NCI-H524 treated with DMSO at 0.1 percent for 48 hours (cell line): Measurements from ENCODE around the gene KRTAP10-3.

ENCODE experiments used
- DNase-seq: peaks from one replicate; lab custom pipeline; 2025; lab: John Stamatoyannopoulos, UW

The KRTAP10-3 gene

GRCh38 chr21:44527983-44528633 is 30.5 kb downstream of the KRTAP10-3 start:
- DNase-seq: no peak

GRCh38 chr21:44527156-44527982 is 31.2 kb downstream of the KRTAP10-3 start:
- DNase-seq: no peak

DNA sequence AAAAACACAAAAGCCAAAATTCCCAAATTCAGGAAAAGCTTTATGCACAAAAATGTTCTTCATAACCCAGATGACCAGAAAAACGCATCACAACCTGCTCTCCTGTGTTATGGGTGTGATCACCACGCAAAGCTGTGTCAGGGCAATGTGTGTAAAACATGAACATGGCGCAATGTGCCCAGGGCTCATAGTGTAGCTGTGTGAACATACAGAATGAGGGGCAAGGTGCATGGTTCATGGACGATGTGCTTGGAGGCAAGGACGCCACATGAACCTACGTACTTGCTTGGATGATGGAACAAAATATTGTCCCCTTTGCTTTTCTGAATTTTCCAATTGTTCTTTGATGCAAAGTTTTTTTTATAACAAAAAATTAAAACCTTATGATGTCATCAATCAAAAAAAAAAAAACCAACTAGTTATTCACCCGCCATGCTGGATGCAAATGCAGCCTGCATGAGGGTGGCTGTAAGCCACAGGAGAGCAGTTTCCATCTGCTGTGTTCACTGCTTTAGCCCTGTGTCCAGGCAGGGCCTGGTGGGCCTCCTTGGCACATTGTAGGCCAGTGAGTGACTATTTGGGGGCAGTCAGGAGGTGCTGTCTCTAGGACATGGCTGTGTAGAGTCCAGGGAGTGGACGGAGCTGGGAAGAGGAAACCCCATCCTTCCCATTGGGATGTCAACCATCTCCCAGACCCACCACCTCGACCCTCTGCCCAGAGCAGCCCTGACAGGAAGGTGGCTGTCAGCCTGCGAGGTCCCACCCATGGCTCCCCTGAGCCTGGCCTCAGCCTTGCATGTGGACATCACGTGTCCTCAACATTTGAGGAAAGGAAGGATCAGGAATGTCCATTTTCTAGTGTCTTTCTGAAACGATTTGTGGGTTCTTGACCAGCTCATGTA is 32.2 kb downstream of the KRTAP10-3 start:
- DNase-seq: no peak

DNA sequence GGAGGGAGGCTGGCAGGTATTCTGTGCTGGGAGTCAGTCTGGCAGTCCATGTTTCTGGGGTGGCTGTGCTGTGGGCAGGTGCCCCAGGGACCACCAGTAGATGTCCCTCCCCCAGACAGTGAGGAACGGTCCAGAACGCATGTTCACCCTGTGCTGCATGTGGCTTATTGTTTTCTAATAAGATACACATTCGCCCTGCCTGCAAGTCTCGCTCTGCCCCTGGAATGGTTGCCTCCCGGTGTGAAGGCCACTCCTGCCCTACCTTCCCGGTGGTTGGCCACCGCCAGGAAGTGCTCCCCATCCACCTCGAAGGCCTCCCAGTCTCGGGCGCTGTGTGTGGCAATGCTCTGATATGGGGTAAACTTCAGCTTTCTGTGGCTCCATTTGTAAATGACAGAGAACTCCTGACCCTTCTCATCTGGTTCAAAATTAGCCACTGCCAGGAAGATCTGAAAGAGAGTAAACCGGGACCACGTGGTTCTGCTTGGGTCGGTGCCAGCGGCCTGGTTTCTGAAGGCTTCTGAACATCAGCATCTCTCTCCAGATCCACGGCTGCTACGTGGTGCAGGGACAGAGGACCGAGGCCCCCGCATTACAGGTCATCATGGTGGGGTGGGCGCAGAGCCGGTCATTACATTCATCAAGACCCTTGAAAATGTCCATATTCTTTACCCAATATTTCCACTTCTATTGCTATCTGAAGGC is 33.1 kb downstream of the KRTAP10-3 start:
- DNase-seq: no peak

- no peak for DNase-seq
These were observed 33.9 kb downstream of the KRTAP10-3 start for GRCh38 chr21:44524414-44525371.

- no peak for DNase-seq
These were observed 34.8 kb downstream of the KRTAP10-3 start for GRCh38 chr21:44523567-44524413.

GRCh38 chr21:44522753-44523204 is 35.8 kb downstream of the KRTAP10-3 start:
- no peak for DNase-seq

DNA sequence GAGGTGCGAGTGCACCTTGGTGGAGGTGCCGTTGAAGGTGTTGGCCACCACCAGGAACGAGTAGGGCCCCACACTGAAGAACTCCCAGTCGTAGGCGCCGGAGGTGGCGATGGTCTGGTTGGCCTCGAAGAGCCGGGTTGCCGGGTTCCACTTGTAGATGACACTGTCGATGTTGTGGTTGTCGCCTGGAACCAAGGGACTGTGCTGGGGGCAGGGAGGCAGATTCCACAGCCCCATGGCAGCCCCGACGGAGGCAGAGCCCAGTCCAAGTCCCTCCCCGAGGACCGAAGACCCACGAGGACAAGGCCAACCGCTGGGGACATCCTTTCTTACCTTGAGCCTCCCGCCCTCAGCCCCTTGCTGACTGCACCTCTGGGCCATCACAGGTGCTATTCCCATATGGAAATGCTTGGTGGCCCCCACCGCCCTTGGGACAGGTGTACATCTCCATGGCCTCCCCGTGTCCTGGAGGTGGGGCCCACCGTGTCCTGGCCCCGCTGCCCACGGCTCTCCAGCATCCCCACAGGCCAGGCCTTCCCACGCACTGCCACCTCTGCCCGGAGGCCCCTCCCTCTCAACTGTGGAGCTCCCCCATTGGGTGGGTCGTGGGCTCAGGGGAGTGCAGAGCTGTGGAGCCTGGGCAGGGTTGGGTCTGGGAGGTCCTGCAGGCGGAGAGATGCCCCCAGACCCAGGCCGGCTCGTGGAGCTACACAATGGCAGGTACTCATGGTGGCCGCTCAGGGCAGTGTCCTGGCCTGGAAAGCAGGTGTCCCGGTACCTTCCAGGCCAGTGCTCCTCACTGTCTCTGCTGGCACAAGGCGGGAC is 36.5 kb downstream of the KRTAP10-3 start:
- DNase-seq: no peak

DNA sequence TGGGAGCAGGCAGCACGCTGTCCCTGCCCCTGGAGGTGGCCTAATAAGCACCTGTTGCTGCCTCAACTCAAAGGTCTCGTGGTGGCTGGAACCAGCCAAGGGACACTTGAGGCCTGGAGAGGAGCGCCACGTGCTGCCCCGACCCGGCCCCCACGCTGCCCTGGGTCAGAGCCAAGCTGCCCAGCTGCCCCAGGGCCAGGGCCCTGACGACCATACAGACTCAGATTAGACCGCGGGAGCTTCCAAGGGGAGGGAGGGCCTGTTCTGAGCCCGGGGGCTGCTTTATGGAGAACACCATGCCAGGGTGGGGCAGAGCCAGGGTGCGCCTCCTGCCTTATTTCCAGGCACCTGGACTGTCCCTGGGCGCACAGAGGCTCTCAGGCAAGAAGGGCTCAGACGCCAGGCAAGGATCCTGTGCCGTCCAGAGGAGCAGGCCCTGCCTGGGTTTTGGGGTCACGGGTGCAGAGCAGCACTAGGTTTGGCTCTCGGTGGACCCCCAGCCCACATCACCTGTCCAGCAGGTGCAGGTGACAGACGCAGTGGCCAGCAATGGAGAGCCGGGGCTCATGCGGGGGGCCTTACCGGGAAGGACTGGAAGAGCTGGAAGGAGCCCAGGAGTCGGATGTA is 37.2 kb downstream of the KRTAP10-3 start:
- no peak for DNase-seq

DNA sequence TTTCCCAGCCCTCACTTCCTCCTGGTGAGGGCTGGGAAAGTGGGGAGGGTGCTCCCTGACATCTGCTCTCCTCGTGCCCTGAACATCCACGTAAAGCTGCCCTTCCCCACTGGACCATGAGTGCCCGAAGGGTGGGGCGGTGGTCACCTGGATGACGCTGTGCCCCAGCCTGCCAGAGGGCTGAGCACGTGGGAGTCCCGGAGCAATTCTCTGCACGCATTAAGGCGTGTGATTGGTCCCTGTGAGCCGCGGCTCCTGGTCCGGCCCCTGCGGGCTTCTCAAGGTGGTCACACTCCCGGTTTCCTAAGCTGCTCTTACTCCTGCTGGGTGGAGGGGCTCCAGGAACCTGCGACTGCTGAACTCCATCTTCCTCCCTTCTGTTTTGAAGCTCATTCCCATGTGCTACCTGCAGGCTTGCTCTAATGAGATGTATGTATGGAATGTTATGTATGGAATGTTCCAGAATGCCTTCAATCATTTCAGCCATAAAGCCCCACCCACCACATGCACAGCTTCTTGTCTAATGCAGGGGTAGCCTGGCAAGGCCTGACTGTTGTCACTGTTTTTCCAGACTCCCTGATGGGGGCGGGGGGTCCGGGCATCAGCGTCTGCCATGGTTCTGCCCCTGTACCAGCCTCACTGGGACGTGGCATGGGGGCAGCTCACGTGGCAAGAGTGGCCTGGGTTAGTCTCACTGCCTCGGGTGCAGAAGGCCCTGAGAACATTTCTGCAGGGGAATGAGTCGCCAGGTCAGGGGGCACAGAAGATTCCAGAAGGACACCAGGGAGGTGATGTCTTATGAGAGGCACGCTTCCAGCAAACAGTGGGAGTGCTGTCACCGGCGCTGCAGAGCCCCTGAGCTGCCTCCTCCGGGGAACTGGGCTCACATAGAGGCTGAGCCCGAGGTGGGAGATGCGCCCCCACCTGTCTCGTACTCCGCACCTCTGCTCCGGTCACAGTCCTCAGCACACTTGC is 38.0 kb downstream of the KRTAP10-3 start:
- DNase-seq: no peak

DNA sequence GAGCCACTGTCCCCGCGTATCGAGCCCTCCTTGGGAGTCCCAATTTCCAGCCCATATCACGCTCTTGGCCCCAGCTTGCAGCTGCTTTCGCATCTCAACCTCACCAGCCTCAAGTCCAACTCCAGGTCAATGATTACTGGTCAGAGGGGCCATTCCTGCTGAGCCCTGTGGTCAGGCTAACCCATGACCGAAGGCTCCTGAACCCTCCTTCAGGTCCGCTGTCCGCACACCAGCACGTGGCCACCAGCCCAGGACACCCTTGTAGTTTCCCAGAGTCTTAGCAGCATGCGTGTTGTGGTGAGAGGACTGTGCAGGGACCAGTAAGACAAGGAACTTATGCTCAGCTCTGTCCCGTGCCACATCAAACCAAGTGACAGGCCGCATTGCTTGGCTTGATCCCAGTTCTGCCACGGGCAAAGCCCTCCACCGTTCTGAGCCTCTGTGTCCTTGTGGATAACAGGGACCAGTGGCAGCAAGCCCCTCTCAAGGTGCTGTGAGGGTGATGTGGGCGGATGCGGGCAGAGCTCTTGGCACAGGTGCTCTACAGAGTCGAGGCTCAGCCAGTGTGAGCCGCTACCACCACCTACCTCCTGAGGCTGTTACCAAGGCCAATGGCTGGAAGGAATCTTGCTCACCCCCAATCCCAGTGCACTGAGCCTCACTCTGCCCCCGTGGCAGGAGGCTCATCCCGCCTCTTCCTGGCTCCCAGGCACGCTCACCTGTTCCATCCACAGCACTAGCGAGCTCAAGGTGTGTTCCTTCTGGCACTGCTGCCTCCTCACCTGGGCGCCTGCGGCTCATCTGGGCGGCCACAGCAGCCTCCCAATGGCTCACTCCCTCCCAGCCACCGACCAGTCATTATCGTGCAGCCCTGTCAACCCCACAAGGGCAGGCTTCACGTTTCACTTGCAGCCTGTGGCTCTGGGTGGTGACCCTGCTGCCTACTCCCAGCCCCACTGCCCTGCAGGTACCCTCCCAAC is 39.0 kb downstream of the KRTAP10-3 start:
- DNase-seq: no peak

DNA sequence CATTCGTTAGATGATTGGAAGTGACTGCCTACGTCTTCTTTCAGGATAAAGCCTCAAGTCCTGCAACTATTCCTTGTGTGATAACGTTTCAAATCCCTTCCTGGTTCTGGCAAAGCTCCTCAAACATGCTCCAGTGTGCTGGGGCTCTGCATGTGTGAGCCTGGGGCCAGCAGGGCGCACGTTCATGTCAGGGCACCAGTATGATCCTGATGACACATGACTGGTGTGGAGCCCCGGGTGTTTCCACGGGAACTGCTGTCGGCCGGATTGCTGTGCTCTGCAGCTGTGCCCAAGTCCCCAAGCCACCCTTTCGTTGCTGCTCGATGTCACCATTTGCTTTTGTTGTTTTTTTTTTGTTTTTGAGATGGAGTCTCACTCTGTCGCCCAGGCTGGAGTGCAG is 39.9 kb downstream of the KRTAP10-3 start:
- DNase-seq: no peak

DNA sequence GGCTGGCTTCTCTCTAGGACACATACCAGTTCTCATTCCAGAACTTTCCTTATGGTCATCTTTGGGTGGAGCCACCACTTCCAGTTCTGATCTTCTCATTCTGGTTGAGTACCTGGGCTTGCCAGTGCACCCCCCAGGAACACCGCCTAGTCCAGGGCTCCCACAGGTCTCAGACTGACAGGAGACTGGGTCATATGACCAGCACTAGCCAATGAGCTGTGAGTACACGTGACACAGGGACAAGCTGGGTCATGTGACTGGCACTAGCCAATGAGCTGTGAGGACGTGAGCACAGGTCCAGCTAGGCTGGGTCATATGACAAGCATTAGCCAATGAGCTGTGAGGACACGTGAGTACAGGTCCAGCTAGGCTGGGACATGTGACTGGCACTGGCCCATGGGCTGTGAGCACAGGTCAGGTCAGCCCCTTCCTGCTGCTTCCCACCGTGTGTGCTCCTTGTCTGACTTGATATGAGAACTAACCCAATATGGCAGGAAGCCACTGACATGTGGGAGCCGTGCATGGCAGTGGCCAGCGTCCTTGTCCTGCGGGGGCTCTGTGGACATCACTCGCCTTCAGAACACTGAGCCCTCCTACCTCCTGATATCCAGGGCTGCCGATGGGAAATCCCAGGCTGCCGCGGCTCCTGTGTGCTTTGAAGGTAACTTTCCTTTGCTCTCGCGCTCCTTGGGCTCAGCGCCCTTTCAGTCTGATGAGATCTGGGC is 41.3 kb downstream of the KRTAP10-3 start:
- DNase-seq: peak; percentile 80

DNA sequence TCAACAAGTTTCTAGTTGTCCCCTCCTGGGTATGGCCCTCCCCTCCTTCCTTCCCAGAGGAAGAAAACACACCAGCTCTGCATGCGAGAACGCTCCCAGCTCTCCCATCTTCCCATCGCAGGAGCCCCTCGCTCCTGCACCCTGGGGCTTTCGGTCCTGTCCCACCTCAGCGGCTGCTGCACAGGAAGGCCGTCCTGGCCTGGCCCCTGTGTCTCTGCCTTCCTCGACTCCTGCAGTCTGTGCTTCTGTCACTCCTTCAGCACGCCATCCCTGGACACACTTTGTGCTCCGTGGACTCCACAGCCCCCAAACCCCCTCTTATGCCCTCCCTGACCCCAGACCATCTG is 41.8 kb downstream of the KRTAP10-3 start:
- DNase-seq: no peak

GRCh38 chr21:44516342-44516741 is 42.3 kb downstream of the KRTAP10-3 start:
- DNase-seq: no peak
